K562 (cell line): ENCODE results near the gene DLGAP1. TPM values are rescaled to one million over a fixed set of nuclear protein-coding genes. Genes with fewer than 3 reads are reported as not detected.
A peak's percentile ranks its signal among the peaks of the same experiment; 100 is the strongest.

ENCODE experiments used
- AFF1 ChIP-seq, 2 experiments: fragments of 450-650 bp; IDR thresholded peaks; 2 replicates each; pipeline ENCODE4 v1.6.1; 2018; ENCODE audit warnings: mild to moderate bottlenecking in 2 of 2, low read depth in 1 of 2; ENCODE audit not compliant: partially characterized antibody in 2 of 2
- ATF4 ChIP-seq: fragments of 450-650 bp; formaldehyde crosslinking; IDR thresholded peaks from 2 replicates; pipeline ENCODE4 v1.4.0; 2022; ENCODE audit warnings: mild to moderate bottlenecking, moderate library complexity
- BCLAF1 ChIP-seq, 2 experiments: fragments of 450-650 bp in 1 of 2; IDR thresholded peaks; 2 replicates each; pipeline ENCODE4 v1.6.1; 2011 to 2017; ENCODE audit warnings: low read depth in 2 of 2, antibody characterized with exemption in 1 of 2, borderline replicate concordance in 1 of 2, low read length in 1 of 2, mild to moderate bottlenecking in 1 of 2, mixed read lengths in 1 of 2; ENCODE audit not compliant: control insufficient read depth in 1 of 2
- CSDE1 ChIP-seq, 2 experiments: fragments of 450-650 bp; IDR thresholded peaks; 2 replicates each; pipeline ENCODE4 v1.6.1; 2016; ENCODE audit warnings: mild to moderate bottlenecking in 1 of 2
- HOXB6 ChIP-seq: fragments of 250-450 bp; sonication (Bioruptor Pico); IDR thresholded peaks from 2 replicates; pipeline ENCODE4 v1.5.1; 2022; ENCODE audit warnings: mild to moderate bottlenecking, borderline replicate concordance
- MECOM ChIP-seq: fragments of 250-450 bp; sonication (Bioruptor Pico); IDR thresholded peaks from 2 replicates; pipeline ENCODE4 v1.8.0; 2022; ENCODE audit warnings: inconsistent platforms
- OTX1 ChIP-seq: fragments of 450-650 bp; formaldehyde crosslinking; IDR thresholded peaks from 2 replicates; pipeline ENCODE4 v1.4.0; 2022; ENCODE audit warnings: mild to moderate bottlenecking
- SMAD3 ChIP-seq: fragments of 450-650 bp; formaldehyde crosslinking; conservative IDR thresholded peaks from 2 replicates; pipeline ENCODE4 v1.4.0; 2020; ENCODE audit warnings: mild to moderate bottlenecking
- TAF1 ChIP-seq: IDR thresholded peaks from 2 replicates; pipeline ENCODE4 v1.6.1; 2011; ENCODE audit warnings: mild to moderate bottlenecking, low read length, moderate library complexity; ENCODE audit not compliant: insufficient read depth, control insufficient read depth, severe bottlenecking; ENCODE audit errors: extremely low read depth
- TCF3 ChIP-seq: sonication (generic); formaldehyde crosslinking; IDR thresholded peaks from 2 replicates; pipeline ENCODE4 v1.4.0; 2020; ENCODE audit warnings: mild to moderate bottlenecking, missing genetic modification reagents
- ZBTB26 ChIP-seq: fragments of 450-650 bp; formaldehyde crosslinking; IDR thresholded peaks from 2 replicates; pipeline ENCODE4 v1.4.0; 2022; ENCODE audit warnings: missing genetic modification characterization
- ZNF121 ChIP-seq: sonication (generic); formaldehyde crosslinking; conservative IDR thresholded peaks from 2 replicates; pipeline ENCODE4 v1.8.0; 2022; ENCODE audit warnings: missing genetic modification reagents
- polyA plus RNA-seq, 8 experiments: library from polyadenylated mRNA; depleted of rRNA in 4 of 8; stranded (reverse) in 5 of 8; unstranded in 3 of 8; fragments of >200 nt; fragmentation: Nextera tagmentation in 2 of 8; fragmentation: Illumina TruSeq in 1 of 8; extraction: Ambion mirVana in 2 of 8; extraction: Trizol in 1 of 8; gene quantifications; 2 replicates each; pipeline versions ENCODE4 v1.2.1 to v1.2.3, GENCODE V29; 2011 to 2014; ENCODE audit warnings: inconsistent platforms in 1 of 8, missing spikeins in 1 of 8
- total RNA-seq, 7 experiments: library from RNA; depleted of rRNA in 6 of 7; stranded (reverse); fragments of >200 nt in 6 of 7; fragmentation: Illumina TruSeq in 2 of 7; extraction: Trizol in 2 of 7; gene quantifications; 2 replicates each; pipeline versions ENCODE4 v1.2.1 to v1.2.3, GENCODE V29; 2011 to 2021; ENCODE audit warnings: low replicate concordance in 1 of 7
- TF ChIP-seq, protein P1 (sequence below), 2 experiments: IDR thresholded peaks; 2 replicates each; pipeline ENCODE4 v1.6.1; 2012; ENCODE audit warnings: improper control_type of control experiment in 2 of 2, low read depth in 2 of 2, low read length in 2 of 2, borderline replicate concordance in 1 of 2

DLGAP1 gene
- total and polyA plus RNA-seq, 9 of the 15 experiments (the other 6 are each of a cell fraction or from before 2014, with no cell fraction given), result 0.04 to 0.22 (median 0.08) TPM

GRCh38 chr18:3624935-3625741 is 830.0 kb downstream of the DLGAP1 start (continued):
- TF ChIP-seq ZBTB26 (CRISPR knock-in tag) (peak; percentile 1; the same call in 1 of the 2 replicates), HOXB6 (no peak), MECOM (0 out of 2 replicates have a peak, but pooled peaks have one; percentile 6), TCF3 (CRISPR knock-in tag) (peak; percentile 42; the same call in 1 of the 2 replicates), OTX1 (0 out of 2 replicates have a peak, but pooled peaks have one; percentile 30), SMAD3 (CRISPR knock-in tag) (peak; percentile 50; the same call in 1 of the 2 replicates), TAF1 (peak; percentile 20), AFF1 (IDR thresholded peaks at IDR 0.05; ENCODE audit: low read depth in 1 of 2, partially characterized antibody in 2 of 2) (peak; percentile 61 to 63), ZNF121 (no peak), BCLAF1 (IDR thresholded peaks at IDR 0.05; ENCODE audit: borderline replicate concordance in 1 of 2, control insufficient read depth in 1 of 2, low read depth in 2 of 2, low read length in 1 of 2) (0 out of 4 replicates have a peak, but pooled peaks of 1 of the 2 experiments have one; percentile 39), ATF4 (CRISPR knock-in tag) (0 out of 2 replicates have a peak, but pooled peaks have one; percentile 18), CSDE1 (IDR thresholded peaks at IDR 0.05) (no peak)
- TF ChIP-seq, protein P1, sequence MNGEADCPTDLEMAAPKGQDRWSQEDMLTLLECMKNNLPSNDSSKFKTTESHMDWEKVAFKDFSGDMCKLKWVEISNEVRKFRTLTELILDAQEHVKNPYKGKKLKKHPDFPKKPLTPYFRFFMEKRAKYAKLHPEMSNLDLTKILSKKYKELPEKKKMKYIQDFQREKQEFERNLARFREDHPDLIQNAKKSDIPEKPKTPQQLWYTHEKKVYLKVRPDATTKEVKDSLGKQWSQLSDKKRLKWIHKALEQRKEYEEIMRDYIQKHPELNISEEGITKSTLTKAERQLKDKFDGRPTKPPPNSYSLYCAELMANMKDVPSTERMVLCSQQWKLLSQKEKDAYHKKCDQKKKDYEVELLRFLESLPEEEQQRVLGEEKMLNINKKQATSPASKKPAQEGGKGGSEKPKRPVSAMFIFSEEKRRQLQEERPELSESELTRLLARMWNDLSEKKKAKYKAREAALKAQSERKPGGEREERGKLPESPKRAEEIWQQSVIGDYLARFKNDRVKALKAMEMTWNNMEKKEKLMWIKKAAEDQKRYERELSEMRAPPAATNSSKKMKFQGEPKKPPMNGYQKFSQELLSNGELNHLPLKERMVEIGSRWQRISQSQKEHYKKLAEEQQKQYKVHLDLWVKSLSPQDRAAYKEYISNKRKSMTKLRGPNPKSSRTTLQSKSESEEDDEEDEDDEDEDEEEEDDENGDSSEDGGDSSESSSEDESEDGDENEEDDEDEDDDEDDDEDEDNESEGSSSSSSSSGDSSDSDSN (IDR thresholded peaks at IDR 0.05; ENCODE audit: borderline replicate concordance in 1 of 2, low read depth in 2 of 2, low read length in 2 of 2), result peak in 1 of 2 experiments; percentile 72; a peak in 1 of 4 replicates
